Right cardiac atrium (tissue), 5 donors: ENCODE measurements around the gene MEN1. TPM values are rescaled to one million over a fixed set of nuclear protein-coding genes. Genes with fewer than 3 reads are reported as not detected.

ENCODE experiments used
- ATAC-seq, 2 donors: fragments of 200-7000 bp; cut with Tn5 transposase; one replicate each; pipeline versions ENCODE4 v1.8.0 to v1.9.1; 2020; ENCODE audit warnings: moderate library complexity in 2 of 2, mild to moderate bottlenecking in 1 of 2
- DNase-seq, 3 donors: peaks; one replicate each; pipeline ENCODE4 v3.0.0-alpha.2; 2020
- H3K27ac ChIP-seq: one replicate; pipeline ENCODE4 v1.5.1; 2013; ENCODE audit warnings: mild to moderate bottlenecking, low read length, control low read depth, moderate library complexity
- H3K27me3 ChIP-seq: one replicate; pipeline ENCODE4 v1.6.1; 2013; ENCODE audit not compliant: control insufficient read depth, insufficient read depth
- H3K4me1 ChIP-seq: one replicate; pipeline ENCODE4 v1.6.1; 2013; ENCODE audit warnings: low read length; ENCODE audit not compliant: control insufficient read depth, insufficient read depth
- H3K4me3 ChIP-seq: one replicate; pipeline ENCODE4 v1.5.1; 2013; ENCODE audit warnings: low read length, control low read depth
- H3K9me3 ChIP-seq: one replicate; pipeline ENCODE4 v1.6.1; 2013; ENCODE audit warnings: low read length; ENCODE audit not compliant: control insufficient read depth
- WGBS: extraction: QIAGEN DNeasy Blood & Tissue Kit; methylation state at CpG from one replicate; pipeline ENCODE4 v1.1.7; 2013; 5-methylcytosine and 5-hydroxymethylcytosine counted together
- intact Hi-C, 4 donors: fragments of 100-400 bp; cut with DNase I; formaldehyde crosslinking; loops; one replicate each; pipeline versions ENCODE4 v1.11.0 to v1.14.0; 2022 to 2023
- polyA plus RNA-seq: library from polyadenylated mRNA; stranded (reverse); fragments of 200-250 nt; gene quantifications from one replicate; pipeline ENCODE4 v1.2.3, GENCODE V29; 2013
- total RNA-seq, 4 donors: library from RNA; stranded (reverse); fragmentation: NEBNext Ultra II Directional; extraction: Animal tissue kit (Norgen Biotek cat#: 25700); gene quantifications; one replicate each; pipeline ENCODE4 v1.2.1, GENCODE V29; 2021
- donor health status: healthy with polysubstance abuse.
- donor health status: DM: no; HTN: yes; CAD: no.
- donor health status: DM: no; HTN: no; CAD: no.
- donor health status: DM: no; HTN: yes; CAD: no; lungs with severe emphysema.
- donor health status: DM: yes; HTN: yes; CAD: no.

Gene MEN1
- total and polyA plus RNA-seq, 5 donors = 9.6 to 11.7 (median 10.1) TPM

GRCh38 chr11:64777449-64778222 lies 32.7 kb downstream of the MEN1 start:
- WGBS = under 1% methylated on average over 98 of the region's 98 CpGs
- Histone ChIP-seq H3K4me3 (peak overlapping the region; percentile 98), H3K27me3 (no peaks in the 10 kb centered on the region), H3K4me1 (peaks cover 3% of the 10 kb centered on the region), H3K27ac (peak overlapping the region; percentile 99), H3K9me3 (no peaks in the 10 kb centered on the region)
- intact Hi-C loops = no loop called here
- DNase-seq = peak; percentile 88 to 94 (median 94)
- peak; percentile 37 to 40 for ATAC-seq

- 11% methylated on average over 3 of the region's 3 CpGs for WGBS
- peak in 2 of 3 donors; percentile 10 to 25 for DNase-seq
- no peaks in the 10 kb centered on the region for H3K27me3 ChIP-seq
- no peak for ATAC-seq
- no peak overlapping the region for H3K27ac ChIP-seq
- peaks cover 3% of the 10 kb centered on the region for H3K4me1 ChIP-seq
- intact Hi-C loops = no loop called here
- peak overlapping the region; percentile 98 for H3K4me3 ChIP-seq
- no peaks in the 10 kb centered on the region for H3K9me3 ChIP-seq
Measured at GRCh38 chr11:64776875-64777274, 33.5 kb downstream of the MEN1 start.

- Histone ChIP-seq H3K27ac (no peak overlapping the region), H3K4me1 (peaks cover 3% of the 10 kb centered on the region), H3K9me3 (no peaks in the 10 kb centered on the region), H3K27me3 (no peaks in the 10 kb centered on the region), H3K4me3 (peak overlapping the region; percentile 98)
- intact Hi-C loops = no loop called here
- ATAC-seq = no peak
- DNase-seq = no peak
- 52% methylated on average over 6 of the region's 6 CpGs for WGBS
Measured at GRCh38 chr11:64776425-64776824, 33.9 kb downstream of the MEN1 start.

GRCh38 chr11:64774144-64774543 lies 36.2 kb downstream of the MEN1 start:
- ATAC-seq = no peak
- intact Hi-C loops = no loop called here

GRCh38 chr11:64772303-64773018 lies 37.9 kb downstream of the MEN1 start:
- DNase-seq (no peak), ATAC-seq (no peak)
- H3K4me3 ChIP-seq = no peak overlapping the region
- H3K9me3 ChIP-seq = no peaks in the 10 kb centered on the region
- H3K27ac ChIP-seq = no peak overlapping the region
- H3K27me3 ChIP-seq = no peaks in the 10 kb centered on the region
- intact Hi-C loops = no loop called here
- H3K4me1 ChIP-seq = peaks cover 3% of the 10 kb centered on the region
- WGBS = 54% methylated on average over 3 of the region's 3 CpGs

More at GRCh38 chr11:64774144-64774543, 36.2 kb downstream of the MEN1 start:
- DNase-seq = no peak
- H3K27ac ChIP-seq = no peak overlapping the region
- H3K4me3 ChIP-seq = no peak overlapping the region
- 65% methylated on average over 5 of the region's 5 CpGs for WGBS
- H3K9me3 ChIP-seq = no peaks in the 10 kb centered on the region
- no peaks in the 10 kb centered on the region for H3K27me3 ChIP-seq
- peaks cover 3% of the 10 kb centered on the region for H3K4me1 ChIP-seq

- no peak overlapping the region for H3K27ac ChIP-seq
- intact Hi-C loops = no loop called here
- DNase-seq = no peak
Measured at GRCh38 chr11:64771861-64772260, 38.5 kb downstream of the MEN1 start.

GRCh38 chr11:64770120-64770519 lies 40.2 kb downstream of the MEN1 start:
- no peak for DNase-seq
- H3K9me3 ChIP-seq = no peaks in the 10 kb centered on the region
- intact Hi-C loops = no loop called here
- no peak for ATAC-seq
- no peak overlapping the region for H3K4me3 ChIP-seq
- H3K27me3 ChIP-seq = no peaks in the 10 kb centered on the region
- no peak overlapping the region for H3K27ac ChIP-seq
- 90% methylated on average over 12 of the region's 12 CpGs for WGBS
- no peaks in the 10 kb centered on the region for H3K4me1 ChIP-seq

More at GRCh38 chr11:64771861-64772260, 38.5 kb downstream of the MEN1 start:
- WGBS = 72% methylated on average over 2 of the region's 2 CpGs
- Histone ChIP-seq H3K27me3 (no peaks in the 10 kb centered on the region), H3K9me3 (no peaks in the 10 kb centered on the region), H3K4me3 (no peak overlapping the region), H3K4me1 (peaks cover 3% of the 10 kb centered on the region)
- no peak for ATAC-seq

- H3K27ac ChIP-seq = no peak overlapping the region
- peak in 1 of 3 donors; percentile 4 for DNase-seq
- H3K27me3 ChIP-seq = no peaks in the 10 kb centered on the region
- H3K4me1 ChIP-seq = no peaks in the 10 kb centered on the region
- WGBS = 88% methylated on average over 6 of the region's 6 CpGs
- intact Hi-C loops = no loop called here
- no peak for ATAC-seq
- H3K4me3 ChIP-seq = no peak overlapping the region
- no peaks in the 10 kb centered on the region for H3K9me3 ChIP-seq
Measured at GRCh38 chr11:64769283-64769682, 41.1 kb downstream of the MEN1 start.

- 87% methylated on average over 6 of the region's 6 CpGs for WGBS
- Histone ChIP-seq H3K27me3 (no peaks in the 10 kb centered on the region), H3K27ac (no peak overlapping the region), H3K9me3 (no peaks in the 10 kb centered on the region), H3K4me3 (no peak overlapping the region), H3K4me1 (peaks cover 6% of the 10 kb centered on the region)
- peak in 1 of 3 donors; percentile 9 for DNase-seq
- no peak for ATAC-seq
- intact Hi-C loops = no loop called here
Measured at GRCh38 chr11:64768300-64768694, 42.1 kb downstream of the MEN1 start.

GRCh38 chr11:64767344-64768299 lies 42.7 kb downstream of the MEN1 start:
- DNase-seq (peak; percentile 73 to 87 (median 83)), ATAC-seq (peak in 1 of 2 donors; percentile 9)
- H3K9me3 ChIP-seq = no peaks in the 10 kb centered on the region
- intact Hi-C loops = no loop called here
- peaks cover 8% of the 10 kb centered on the region for H3K4me1 ChIP-seq
- H3K4me3 ChIP-seq = no peak overlapping the region
- H3K27me3 ChIP-seq = no peaks in the 10 kb centered on the region
- 50% methylated on average over 19 of the region's 19 CpGs for WGBS
- H3K27ac ChIP-seq = peak overlapping the region; percentile 3
